ENCODE measurements around the gene TCHH. TPM values are rescaled to one million over a fixed set of nuclear protein-coding genes. Genes with fewer than 3 reads are reported as not detected.

Gene TCHH
- total RNA-seq: under 1 TPM in 2 of 9 donors, not detected in 7; 0.05 TPM
- under 1 TPM in 1 of 2 donors, not detected in 1; 0.01 TPM for polyA plus RNA-seq
- long read RNA-seq, donor 1: 0 reads
- long read RNA-seq, donor 2: 0 reads
- long read RNA-seq, donor 3: 0 reads

- DNase-seq: no peak
- intact Hi-C loops (cut with DNase I): loop anchor here in 1 of 10 donors (10.0 kb wide), 1 partner anchor 61 kb away; no protein-coding TSS in a partner anchor
- Histone ChIP-seq H3K4me1 (peaks cover 2 to 25% (median 22%) of the 10 kb centered on the region in 12 donors), H3K4me3 (no peak within 1 kb of the TSS), H3K27ac (no peak within 1 kb of the TSS), H3K27me3 (peaks cover 13 to 91% (median 44%) of the 10 kb centered on the region in 9 donors), H3K36me3 (no peaks in the 10 kb centered on the region), H3K9me3 (no peaks in the 10 kb centered on the region)
- 48 to 66% (median 53%) methylated on average over 4 of the region's 4 CpGs for WGBS, 4 donors
- no peak for TF ChIP-seq CTCF (IDR thresholded peaks at IDR 0.05)
- TF ChIP-seq POLR2A (IDR thresholded peaks at IDR 0.05): no peak
- no peak for ATAC-seq
Observed at GRCh38 chr1:152115344-152115743, at the start of gene TCHH. TCHH (minus strand) TSS chr1:152115444; CDS start chr1:152114080, 1,364 bp downstream.

- DNase-seq: no peak
- H3K36me3 ChIP-seq: no peaks in the 10 kb centered on the region
- H3K9me3 ChIP-seq: no peaks in the 10 kb centered on the region
- ATAC-seq: no peak
- WGBS, 4 donors: 70 to 75% (median 73%) methylated on average over 2 of the region's 2 CpGs
- H3K4me1 ChIP-seq: peaks cover 0 to 89% (median 7%) of the 10 kb centered on the region in 12 donors
- peak overlapping the region in 1 of 12 donors; percentile 71 for H3K27ac ChIP-seq
- intact Hi-C loops (cut with DNase I): no loop called here
- no peak for TF ChIP-seq POLR2A (IDR thresholded peaks at IDR 0.05)
- no peak for TF ChIP-seq CTCF (IDR thresholded peaks at IDR 0.05)
- H3K4me3 ChIP-seq: no peak overlapping the region
- no peaks in the 10 kb centered on the region for H3K27me3 ChIP-seq
Observed at GRCh38 chr1:152164517-152165136, 49.4 kb upstream of the TCHH start.

- Histone ChIP-seq H3K27me3 (no peaks in the 10 kb centered on the region), H3K27ac (peak overlapping the region in 2 of 12 donors; percentile 9 to 15), H3K9me3 (no peaks in the 10 kb centered on the region), H3K4me1 (peaks cover 0 to 76% (median 1%) of the 10 kb centered on the region in 12 donors), H3K36me3 (no peaks in the 10 kb centered on the region), H3K4me3 (no peak overlapping the region)
- TF ChIP-seq POLR2A (IDR thresholded peaks at IDR 0.05) (no peak), CTCF (IDR thresholded peaks at IDR 0.05) (no peak)
- DNase-seq (no peak), ATAC-seq (peak in 1 of 4 donors; percentile 36)
- intact Hi-C loops (cut with DNase I): no loop called here
- WGBS, 4 donors: 10 to 30% (median 20%) methylated on average over 1 of the region's 1 CpG
Observed at GRCh38 chr1:152162792-152163463, 47.7 kb upstream of the TCHH start.

- no peak for DNase-seq
- no peaks in the 10 kb centered on the region for H3K27me3 ChIP-seq
- H3K4me1 ChIP-seq: peaks cover 0 to 55% (median 0%) of the 10 kb centered on the region in 12 donors
- 67 to 74% (median 70%) methylated on average over 3 of the region's 3 CpGs for WGBS, 4 donors
- no peak overlapping the region for H3K4me3 ChIP-seq
- intact Hi-C loops (cut with DNase I): no loop called here
- ATAC-seq: peak in 1 of 4 donors; percentile 45
- no peaks in the 10 kb centered on the region for H3K9me3 ChIP-seq
- peak overlapping the region in 1 of 12 donors; percentile 78 for H3K27ac ChIP-seq
- H3K36me3 ChIP-seq: no peaks in the 10 kb centered on the region
- TF ChIP-seq POLR2A (IDR thresholded peaks at IDR 0.05) (no peak), CTCF (IDR thresholded peaks at IDR 0.05) (no peak)
Observed at GRCh38 chr1:152160576-152160975, 45.3 kb upstream of the TCHH start.
